Sciatic nerve (tissue), 2 donors: Measurements from ENCODE around the gene TEAD1. TPM values are rescaled to one million over a fixed set of nuclear protein-coding genes. Genes with fewer than 3 reads are reported as not detected.
"Not testable (repeated sequence)": the region's sequence is repeated elsewhere in the genome, so short reads cannot be mapped to it uniquely, and the experiment has no call there.

Experiments used
- ATAC-seq: fragments of 200-7000 bp; cut with Tn5 transposase; one replicate; pipeline ENCODE4 v1.9.1; 2020; ENCODE audit warnings: mild to moderate bottlenecking, moderate library complexity
- DNase-seq: peaks from one replicate; pipeline ENCODE4 v3.0.0-alpha.2; 2020; ENCODE audit warnings: low spot score
- intact Hi-C: fragments of 100-400 bp; cut with DNase I; formaldehyde crosslinking; loops from one replicate; pipeline ENCODE4 v1.14.2; 2022
- total RNA-seq: library from RNA; stranded (reverse); fragmentation: NEBNext Ultra II Directional; extraction: Animal tissue kit (Norgen Biotek cat#: 25700); gene quantifications from one replicate; pipeline ENCODE4 v1.2.1, GENCODE V29; 2021
- donor health status: DM: no; HTN: no; CAD: no.
- donor health status: DM: no; HTN: no; CAD: no.

TEAD1 gene
- total RNA-seq, 1 donor from 2014 or later, result 141 TPM

- DNase-seq (no peak), ATAC-seq (no peak)
- intact Hi-C loops, result no loop called here
These were observed 183.4 kb downstream of the TEAD1 start for GRCh38 chr11:12857572-12857971.

DNA sequence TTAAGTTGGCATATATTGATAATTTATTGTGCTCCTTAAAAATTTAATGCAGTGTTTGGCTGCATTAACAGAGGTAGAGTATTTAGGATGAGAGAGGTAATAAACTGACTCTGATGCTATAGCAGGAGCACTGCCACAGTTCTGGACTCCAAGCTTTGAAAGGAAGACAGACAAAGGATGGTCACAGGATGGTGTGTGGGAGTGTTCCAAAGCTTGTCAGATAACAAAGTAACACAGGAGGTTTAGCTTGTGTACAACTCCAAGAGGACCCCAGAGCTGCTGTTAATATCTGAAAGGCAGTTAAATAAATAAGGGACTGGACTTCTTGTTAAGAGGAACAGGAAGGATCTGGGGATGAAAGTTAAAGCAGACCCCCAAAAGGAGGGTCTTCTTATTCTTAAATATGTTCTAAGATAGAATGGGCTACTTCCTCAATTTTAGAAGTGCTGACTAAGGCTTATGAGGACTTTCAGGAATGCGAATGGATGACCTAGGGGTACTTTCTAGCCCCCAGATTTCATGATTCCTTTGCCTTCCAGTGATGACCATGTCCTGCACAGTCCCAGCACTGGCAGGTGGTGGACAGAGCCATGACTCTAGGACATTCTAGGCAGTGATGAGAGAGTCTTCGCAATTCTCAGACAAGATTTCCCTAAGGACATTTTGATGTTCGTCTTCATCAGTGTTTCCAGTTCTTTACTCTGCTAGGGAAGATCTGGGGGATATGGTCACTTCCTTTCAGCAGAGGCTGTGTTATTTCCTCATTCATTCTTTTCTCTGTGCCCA lies 185.8 kb downstream of the TEAD1 start:
- intact Hi-C loops, result no loop called here
- no peak for DNase-seq
- ATAC-seq, result no peak

DNA sequence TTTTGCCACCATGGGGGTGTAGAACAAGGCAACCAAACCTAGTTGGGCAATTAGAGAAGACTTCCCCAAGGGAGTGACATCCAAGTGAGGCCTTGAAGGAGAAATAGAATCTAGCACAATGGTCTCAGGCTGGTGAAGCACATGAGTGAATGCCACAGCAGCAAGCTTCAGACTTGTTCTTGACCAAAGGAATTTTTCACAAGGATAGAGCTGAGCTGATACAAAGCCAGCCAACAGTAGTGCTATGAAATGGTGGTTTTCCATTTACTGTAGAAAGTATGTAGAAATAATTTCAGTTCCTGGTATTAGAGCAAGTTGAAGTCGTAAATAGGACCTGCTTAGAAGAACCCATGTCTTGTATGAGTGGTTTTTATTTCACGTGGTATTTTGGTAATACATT lies 186.6 kb downstream of the TEAD1 start:
- intact Hi-C loops, result no loop called here
- no peak for DNase-seq
- ATAC-seq, result no peak

DNA sequence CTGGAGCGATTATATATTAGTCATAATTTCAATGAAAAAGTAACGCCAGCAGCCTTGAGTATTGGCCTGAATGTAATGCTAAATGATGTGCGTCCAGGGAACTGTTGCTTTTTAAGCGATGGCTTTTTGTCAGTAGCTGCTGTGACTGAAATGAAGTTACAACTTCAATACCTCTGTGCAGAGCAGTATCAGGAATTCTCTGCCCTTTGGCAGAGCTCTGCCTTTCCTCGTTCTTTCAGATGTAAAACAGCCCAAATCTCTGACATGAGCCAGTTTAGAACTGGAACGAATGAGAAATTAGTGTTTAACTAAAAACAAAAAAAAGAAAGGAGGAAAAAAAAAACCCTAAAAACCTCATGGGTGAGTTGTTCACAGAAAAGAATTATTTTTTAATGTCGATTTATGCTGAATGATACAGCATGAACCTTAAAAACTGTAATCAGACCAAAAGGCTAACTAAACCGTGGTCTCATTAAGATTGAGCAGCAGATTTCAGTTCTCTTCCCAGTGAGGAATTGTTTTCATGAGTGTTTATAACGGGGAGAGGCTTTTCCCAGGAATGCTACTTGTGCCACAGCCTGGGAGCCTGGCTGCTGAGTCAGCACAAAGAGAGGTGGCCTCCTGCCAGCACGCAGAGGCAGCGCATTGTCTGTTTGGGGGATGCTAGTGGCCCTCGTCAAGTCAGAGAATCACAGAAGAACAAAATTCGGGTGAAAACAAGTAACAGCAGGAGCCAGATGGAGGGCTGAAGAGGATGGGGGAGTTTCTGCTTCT lies 188.7 kb downstream of the TEAD1 start:
- intact Hi-C loops, result no loop called here
- ATAC-seq (peak; percentile 82), DNase-seq (peak; percentile 75)

DNA sequence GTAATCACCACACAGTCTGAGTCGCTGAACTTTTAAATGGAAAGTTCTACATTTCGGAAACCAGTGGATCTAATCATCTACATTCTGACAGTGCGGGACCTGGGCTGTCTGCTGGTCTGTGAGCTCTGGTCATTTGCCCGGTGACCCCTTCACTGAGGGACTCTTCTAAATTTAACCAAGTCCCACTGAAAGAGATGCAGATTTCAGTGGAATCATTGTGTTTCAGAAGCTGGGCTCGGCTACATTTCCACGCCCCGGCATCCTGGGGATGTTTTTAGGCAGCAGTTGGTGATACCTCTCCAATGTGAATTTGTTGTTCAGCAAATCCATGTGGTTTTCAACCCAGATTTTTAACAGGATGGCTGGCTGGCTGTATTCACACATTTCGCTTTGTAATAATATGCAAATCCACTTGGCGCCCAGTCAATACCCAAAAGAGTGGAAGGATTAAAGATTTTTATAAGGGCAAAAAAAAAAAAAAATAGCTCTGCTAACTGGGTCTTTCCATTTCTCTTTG lies 189.4 kb downstream of the TEAD1 start:
- peak; percentile 55 for ATAC-seq
- intact Hi-C loops, result no loop called here
- DNase-seq, result no peak

DNA sequence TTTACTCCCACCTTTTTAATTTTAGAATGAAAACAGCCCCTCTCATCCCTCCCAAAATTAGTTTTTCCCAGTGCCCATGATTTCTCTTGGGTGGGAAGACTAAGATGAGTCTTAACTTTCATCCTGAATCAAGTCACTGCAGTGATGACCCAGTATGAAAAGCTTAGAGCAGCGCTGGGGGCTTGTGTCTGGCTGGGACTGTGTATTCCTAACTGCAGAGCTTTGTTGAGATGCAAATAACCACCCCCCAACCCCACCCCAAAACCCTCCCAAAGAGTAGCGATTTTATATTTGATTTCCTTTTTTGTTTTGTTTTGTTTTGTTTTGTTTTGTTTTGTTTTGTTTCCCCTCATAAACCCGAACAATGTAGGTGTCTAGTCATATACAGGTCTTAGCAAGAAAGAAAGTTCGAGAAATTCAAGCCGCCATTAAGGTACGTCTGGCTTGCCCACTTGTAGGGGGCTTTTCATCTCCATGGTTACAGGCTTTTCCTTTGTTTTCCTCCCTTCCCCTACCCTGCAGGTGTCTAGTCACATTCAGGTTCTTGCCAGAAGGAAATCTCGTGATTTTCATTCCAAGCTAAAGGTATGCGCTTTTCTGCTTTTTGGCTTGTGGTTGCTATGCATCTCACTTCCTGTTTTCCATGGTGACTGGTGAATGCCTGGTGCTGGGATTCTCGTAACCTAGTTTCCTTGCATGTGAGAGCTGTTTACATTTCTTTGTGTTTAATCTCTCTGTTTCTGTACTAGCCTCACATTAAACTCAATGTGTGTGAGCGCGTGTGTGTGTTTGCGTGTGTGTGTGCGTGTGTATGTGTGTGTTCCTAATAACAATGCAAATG lies 190.3 kb downstream of the TEAD1 start:
- ATAC-seq (no peak), DNase-seq (no peak)
- intact Hi-C loops, result no loop called here

GRCh38 chr11:12865863-12866595 lies 191.8 kb downstream of the TEAD1 start:
- DNase-seq, result no peak
- no peak for ATAC-seq
- intact Hi-C loops, result no loop called here

DNA sequence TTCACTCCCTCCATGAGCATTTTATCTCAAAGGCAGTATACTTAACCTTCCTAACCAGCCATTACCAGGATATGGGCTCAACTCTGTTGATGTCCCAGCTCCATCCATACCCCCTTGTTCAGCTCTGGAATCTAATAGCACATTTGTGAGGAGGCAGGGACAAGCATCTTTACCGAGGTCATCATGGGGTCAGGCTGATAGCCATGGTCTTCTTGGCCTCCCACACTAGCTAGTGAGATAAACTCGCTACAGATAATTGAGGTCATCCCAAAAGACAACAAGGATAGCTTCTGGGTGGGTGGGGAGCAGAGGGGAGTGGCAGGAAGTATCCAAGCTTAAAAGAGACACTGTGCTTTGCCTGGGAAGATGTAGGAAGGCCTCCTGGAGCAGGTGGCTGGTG lies 193.3 kb downstream of the TEAD1 start:
- no peak for DNase-seq
- intact Hi-C loops, result no loop called here

GRCh38 chr11:12868315-12869073 lies 194.3 kb downstream of the TEAD1 start:
- intact Hi-C loops, result no loop called here
- ATAC-seq, result peak; percentile 51
- DNase-seq, result no peak

More for the DNA sequence above, 193.3 kb downstream of the TEAD1 start:
- ATAC-seq, result no peak

DNA sequence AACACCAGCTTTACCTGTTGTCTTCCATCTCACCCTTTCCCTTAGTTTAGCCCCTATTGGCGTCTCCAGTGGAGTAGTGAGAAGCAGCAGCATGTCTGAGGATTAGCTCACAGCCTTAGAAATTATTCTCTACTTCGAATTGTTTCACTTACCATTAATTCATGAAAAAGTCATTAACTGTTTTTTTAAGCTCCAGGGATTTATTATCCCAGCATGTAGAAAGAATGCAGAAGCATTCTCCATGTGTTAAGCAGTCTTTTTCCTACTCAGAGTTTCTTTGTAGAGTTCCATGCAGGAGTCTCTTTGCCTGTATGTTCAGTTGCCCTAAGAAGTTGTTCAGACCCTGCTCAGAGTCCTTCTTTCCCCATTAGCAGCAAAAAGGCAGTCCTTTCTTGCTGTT lies 197.0 kb downstream of the TEAD1 start:
- ATAC-seq (no peak), DNase-seq (no peak)
- intact Hi-C loops, result no loop called here

GRCh38 chr11:12871788-12872321 lies 197.6 kb downstream of the TEAD1 start:
- peak; percentile 49 for ATAC-seq
- no peak for DNase-seq
- intact Hi-C loops, result no loop called here

DNA sequence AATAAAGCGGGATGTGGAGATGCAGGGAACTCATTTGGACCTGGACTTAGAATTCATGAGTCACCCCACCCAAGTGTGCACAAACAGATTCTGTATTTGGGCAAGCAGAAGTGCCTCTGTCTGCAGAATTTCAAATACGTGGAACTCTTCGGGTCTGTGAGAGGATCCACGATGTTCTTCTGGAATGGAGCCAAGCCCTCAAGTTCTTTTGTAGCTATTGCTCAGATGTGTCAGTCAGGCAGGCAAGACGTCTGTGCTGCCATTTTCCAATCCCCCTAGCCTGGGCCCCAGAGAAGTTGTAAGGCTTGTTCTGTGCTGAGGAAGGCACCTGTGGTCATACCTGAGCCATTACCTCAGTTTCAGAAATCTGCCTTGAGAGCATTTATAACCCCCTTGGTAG lies 202.1 kb downstream of the TEAD1 start:
- intact Hi-C loops, result no loop called here
- ATAC-seq (no peak), DNase-seq (no peak)

GRCh38 chr11:12876988-12877387 lies 202.8 kb downstream of the TEAD1 start:
- intact Hi-C loops, result no loop called here
- no peak for DNase-seq
- ATAC-seq, result no peak

- ATAC-seq, DNase-seq, intact Hi-C loops: not testable (repeated sequence)
These were observed 203.3 kb downstream of the TEAD1 start for GRCh38 chr11:12877508-12877907.

GRCh38 chr11:12880327-12880726 lies 206.1 kb downstream of the TEAD1 start:
- ATAC-seq (no peak), DNase-seq (no peak)
- intact Hi-C loops, result no loop called here

DNA sequence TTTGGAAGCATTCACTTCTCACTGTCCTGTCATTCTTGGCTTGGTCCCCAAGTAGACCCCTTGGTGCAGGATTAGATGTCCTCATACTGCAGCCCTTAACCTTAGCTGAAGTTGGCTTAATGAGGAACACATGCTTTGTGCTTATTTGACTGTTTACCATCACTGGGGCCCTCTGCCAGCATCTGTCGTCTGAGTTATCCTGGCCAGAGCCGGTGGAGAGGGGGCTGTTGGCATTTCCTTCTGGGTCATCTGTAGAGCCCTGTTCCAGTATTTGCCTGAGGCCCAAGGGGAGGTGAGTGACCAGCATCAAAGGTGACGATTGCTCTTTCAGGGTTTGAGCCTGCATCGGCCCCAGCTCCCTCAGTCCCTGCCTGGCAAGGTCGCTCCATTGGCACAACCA lies 208.4 kb downstream of the TEAD1 start:
- no peak for ATAC-seq
- intact Hi-C loops, result no loop called here
- no peak for DNase-seq

DNA sequence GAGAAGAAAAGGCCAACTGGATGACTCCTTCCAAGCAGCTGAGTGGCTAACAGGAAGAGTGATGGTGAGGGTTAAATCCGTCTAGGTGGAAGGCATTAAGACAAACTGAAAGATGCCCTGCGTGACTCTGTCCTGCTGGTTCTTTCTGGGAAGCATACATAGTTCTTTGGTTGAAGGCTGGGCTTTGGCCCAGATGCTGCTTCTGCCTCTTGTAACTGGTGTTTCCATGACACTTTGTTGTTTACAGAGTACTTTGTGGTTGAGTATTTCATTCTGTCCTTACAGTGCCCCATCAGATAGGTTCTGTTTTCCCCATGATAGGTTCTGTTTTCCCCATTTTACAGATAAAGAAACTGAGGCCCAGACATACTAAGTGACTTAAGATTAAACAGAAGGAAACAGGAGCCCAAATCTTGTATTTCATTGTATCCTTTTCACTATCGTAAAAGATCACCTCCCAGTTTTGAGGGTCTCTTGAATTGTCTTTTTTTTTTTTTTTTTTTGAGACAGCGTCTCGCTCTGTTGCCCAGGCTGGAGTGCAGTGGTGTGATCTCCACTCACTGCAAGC lies 210.6 kb downstream of the TEAD1 start:
- intact Hi-C loops, result no loop called here
- no peak for ATAC-seq
- DNase-seq, result no peak
